NCI-H2081 (cell line): ENCODE results near the gene SEMA6A.

Source experiments
- DNase-seq, 2 experiments: peaks; one replicate each; lab custom pipeline; 2025; lab: John Stamatoyannopoulos, UW

Gene SEMA6A

DNA sequence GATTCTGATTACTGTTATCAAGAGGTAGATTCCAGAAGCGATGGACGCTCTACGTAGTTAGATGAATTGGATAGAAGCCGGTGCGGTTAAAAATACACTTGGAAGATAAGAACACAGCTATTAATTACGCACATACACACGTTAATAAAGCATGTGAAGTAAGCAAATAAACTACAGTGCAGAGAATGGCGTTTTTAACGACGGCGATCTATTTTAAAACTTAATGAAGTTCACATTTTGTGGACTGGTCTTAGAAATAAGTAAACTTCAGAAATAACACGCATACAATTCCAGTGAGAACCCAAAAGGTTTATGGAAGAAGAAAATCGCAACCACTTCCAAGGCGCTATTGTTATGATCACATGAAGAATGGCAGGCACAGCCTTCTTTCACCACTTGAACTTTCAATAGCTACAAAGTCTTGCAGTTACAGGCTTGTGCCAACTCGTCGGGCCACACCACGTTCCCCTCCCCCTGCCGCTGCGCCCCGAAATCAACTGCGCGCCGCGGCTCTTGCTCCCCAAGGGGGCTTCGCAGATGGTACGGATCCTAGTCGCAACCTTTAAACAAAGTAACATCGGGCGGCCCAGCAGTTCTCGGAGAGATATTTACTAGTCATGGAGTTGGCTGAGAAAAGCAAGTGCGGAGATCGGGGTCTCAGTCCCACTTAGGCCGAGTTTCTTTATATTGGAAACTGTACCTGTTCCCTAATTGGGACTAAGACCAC, 866 bp upstream of the SEMA6A start:
- DNase-seq, result no peak

- peak in 1 of 2 experiments; percentile 20 for DNase-seq
Measured at GRCh38 chr5:116573702-116574366, 789 bp downstream of the SEMA6A start.

DNA sequence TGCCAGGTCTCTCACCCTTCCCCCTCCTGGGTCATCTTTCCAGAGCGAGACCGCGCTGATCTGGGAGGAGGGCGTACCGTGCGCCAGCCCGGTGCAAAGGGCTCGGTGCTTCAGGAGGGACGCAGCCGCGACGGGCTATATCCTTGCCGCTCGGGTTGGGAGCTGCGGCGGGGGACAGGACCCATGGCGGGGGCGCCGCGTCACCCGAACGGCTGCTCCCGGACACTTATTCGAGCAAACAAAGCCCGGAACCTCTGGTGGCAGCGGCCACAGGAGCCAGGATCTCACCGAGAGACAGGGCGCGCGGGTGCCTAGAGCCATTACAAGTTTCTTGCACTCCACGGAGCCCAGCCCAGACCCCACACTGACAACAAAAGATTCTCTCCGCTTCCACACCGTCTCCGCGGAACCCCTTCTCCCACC, 1.3 kb downstream of the SEMA6A start:
- DNase-seq, result no peak

- no peak for DNase-seq
Measured at GRCh38 chr5:116572350-116573278, 2.0 kb downstream of the SEMA6A start.

DNA sequence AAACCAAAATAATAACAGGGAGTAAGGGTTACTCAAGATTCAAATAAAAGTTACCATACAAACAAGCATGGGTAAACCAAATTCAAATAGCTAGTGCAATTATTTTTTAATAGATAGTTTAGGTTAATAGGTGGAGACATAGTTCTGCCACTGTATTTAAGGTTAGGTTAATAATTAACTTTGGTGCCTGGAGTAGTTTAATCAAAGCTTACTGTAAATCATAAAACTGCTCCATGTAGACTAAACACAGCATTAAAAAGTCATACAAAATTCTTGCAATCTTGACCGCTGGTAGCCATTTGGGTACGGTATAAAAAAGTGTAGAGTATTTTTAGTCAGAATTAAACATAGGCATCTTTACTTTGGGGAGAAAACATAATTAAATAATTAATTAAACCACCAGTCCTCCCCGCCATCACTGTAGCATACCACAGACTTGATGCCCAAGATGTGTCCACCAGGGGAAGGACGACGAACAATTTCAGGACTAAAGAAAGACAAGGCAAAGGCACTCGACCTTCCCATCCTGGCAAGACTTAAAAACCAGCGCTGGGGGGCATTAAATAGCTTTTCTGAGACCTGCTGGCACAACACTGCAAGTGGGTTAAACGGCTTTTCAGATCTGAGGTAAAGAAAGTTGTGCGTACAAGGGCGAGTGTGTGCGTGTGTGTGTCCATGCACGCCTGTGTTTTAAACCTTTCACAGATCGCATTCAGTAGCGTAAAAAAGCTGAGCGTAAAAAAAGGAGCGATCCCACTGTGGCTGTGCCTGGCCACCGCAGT, 2.9 kb downstream of the SEMA6A start:
- no peak for DNase-seq

DNA sequence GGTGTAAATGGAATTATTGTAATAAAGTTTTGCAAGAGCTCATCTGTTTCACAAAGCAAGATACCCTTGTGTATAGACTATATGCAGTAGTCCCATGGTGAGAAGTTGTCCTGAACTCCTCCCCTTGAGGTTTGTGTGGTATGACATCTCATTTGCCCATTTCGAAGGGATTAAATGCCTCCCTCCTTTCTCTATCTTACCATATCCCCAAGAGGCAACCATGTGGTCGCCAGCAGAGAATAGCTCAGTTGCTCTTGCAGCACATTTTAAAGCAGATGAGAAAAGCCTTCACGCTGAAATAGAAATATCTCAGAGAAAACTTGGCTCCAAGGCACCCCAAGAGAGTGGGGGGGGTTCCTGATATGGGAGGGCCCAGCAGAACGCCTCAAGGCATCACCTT, 4.6 kb downstream of the SEMA6A start:
- DNase-seq, result no peak

DNA sequence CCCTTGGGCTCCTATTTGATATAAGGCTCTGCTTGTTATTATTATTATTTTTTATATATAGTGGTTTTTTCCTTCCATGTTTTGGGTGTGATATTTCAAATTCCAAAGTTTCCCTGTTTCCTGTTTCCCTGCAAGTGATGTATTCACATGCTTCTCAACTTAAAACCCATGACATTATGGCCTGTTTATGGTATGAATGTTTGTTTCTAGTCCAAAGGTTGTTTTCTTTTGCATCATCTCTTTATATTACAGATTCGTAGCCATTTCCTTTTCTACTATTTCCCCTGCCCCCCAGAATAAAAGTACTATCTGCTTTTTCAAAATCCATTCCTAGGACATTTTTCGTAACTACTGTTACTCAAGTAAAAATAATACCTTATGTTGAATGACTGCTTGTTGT, 7.5 kb downstream of the SEMA6A start:
- DNase-seq, result no peak

- DNase-seq, result no peak
Measured at GRCh38 chr5:116566251-116566650, 8.4 kb downstream of the SEMA6A start.

DNA sequence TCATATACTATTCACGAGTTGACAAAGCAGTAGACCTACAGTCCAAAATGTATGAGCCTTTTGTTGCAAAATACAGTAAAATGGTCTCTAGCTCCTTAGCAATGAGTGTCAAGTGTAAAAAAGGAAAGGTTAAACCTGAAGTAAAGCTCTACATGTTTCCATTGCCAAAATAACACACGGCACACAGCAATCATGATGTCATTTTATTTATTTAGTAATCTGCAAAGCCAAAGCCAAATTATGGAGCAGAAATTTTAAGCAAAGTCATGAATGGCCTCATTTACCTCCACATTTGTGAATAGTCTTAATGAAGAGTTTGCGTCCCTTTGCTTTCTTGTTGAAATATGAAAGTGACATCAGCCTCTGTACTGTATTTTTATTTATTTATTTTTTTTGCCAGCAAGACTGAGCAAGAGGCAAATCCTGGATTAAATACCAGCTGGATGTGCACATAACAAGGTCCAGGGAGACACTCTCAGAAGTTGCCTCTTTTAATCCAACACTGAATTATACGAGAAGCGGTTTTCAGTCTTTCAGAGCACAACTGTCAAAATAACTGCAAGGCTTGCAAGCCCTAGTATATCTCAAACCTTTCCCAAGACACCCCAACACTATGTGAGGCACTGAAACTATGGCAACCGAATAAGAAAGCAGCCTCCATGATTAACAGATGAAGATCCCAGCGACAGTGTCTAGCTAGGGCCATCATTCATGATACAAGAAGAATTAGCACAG, 9.7 kb downstream of the SEMA6A start:
- peak in 1 of 2 experiments; percentile 24 for DNase-seq

GRCh38 chr5:116564312-116564711, 10.3 kb downstream of the SEMA6A start:
- DNase-seq, result no peak

GRCh38 chr5:116563736-116564308, 10.8 kb downstream of the SEMA6A start:
- DNase-seq, result no peak

DNA sequence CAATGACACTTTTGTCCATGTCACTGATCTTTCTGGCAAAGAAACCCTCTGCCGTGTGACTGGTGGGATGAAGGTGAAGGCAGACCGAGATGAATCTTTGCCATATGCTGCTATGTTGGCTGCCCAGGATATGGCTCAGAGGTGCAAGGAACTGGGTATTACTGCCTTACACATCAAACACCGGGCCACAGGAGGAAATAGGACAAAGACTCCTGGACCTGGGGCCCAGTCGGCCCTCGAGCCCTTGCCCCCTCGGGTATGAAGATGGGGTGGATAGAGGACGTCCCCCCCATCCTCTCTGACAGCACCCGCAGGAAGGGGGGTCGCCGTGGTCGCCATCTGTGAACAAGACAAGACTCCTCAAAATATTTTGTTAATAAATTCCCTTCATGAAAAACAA, 12.0 kb downstream of the SEMA6A start:
- DNase-seq, result no peak

DNA sequence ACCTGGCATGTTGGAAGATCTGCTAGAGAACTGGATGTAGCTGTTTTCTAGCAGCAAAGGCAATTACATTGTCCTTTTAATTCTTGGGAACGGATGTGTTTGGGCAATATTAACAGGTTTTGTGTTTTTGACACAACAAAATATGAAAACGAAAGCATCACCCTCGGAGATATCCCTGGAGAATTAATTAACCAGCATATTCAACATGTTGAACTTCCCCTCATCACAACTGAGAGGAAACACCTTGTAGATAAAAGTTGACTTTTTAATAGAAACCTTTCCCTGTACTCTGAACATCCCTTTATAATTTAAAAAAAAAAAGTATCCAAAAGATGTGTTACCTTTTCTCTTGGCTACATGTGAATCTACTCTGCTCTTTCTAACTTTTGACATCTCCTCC, 13.0 kb downstream of the SEMA6A start:
- no peak for DNase-seq

- no peak for DNase-seq
Measured at GRCh38 chr5:116559673-116560164, 14.9 kb downstream of the SEMA6A start.

DNA sequence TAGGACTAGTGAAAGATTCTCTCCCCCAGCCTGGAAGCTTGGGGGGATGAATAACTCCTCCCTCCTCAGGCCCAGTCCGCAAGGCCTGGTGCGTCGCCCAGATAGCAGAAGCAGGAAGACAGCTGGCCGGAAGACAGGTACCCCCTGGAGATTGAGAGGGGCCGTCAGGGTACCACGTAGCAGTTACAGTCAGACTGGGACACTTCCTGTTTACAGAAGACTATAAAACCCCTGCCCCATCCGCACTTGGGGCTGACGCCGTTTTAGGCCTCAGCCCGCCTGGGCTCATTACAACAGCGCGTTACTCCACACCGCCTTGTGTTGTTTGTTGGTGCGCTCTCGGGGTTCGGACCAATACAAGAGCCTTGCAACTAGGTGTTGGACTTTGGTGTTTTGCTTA, 15.4 kb downstream of the SEMA6A start:
- DNase-seq, result no peak

GRCh38 chr5:116557669-116558271, 16.9 kb downstream of the SEMA6A start:
- peak in 1 of 2 experiments; percentile 35 for DNase-seq

DNA sequence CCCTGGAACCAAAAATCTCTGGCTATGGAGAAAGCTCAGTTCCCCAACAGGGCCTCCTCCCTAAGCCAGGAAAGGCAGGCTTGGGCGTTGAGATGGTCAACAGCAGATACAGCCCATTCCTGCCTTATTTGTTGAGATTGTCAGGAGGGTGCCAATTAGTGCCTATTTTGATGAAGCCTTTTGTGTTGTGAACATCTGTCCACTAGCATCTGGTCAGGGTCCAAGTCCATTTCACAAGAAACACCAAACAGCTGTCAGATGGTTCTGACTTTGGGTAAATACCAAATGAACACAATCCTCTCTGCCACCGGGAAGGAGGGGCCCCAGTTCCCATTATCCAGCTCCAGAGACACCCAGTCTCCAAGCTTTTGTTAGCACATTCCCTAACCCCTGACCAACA, 19.9 kb downstream of the SEMA6A start:
- DNase-seq, result peak; percentile 29 to 79

DNA sequence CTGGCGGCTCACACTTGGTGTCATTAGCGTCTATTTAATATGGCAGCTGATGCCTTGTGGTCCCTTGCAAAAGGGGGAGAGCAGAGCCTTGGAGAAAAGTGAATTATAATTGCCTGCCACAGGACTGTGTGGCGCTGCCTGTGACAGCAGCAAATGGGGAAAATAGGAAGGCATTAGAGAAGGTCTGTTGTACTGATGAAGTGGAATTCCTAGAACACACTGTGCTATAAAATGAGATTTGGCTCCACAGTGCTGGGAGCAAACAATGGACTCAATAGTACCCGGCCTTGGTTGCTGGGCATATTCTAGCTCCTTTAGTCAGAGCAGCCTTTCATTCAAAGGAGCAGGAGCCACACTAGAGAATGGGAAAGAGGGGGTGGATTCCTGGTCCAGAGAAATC, 21.3 kb downstream of the SEMA6A start:
- DNase-seq, result peak in 1 of 2 experiments; percentile 19

- DNase-seq, result no peak
Measured at GRCh38 chr5:116550082-116550481, 24.5 kb downstream of the SEMA6A start.

- no peak for DNase-seq
Measured at GRCh38 chr5:116546743-116547124, 27.9 kb downstream of the SEMA6A start.
